ENCODE results near the gene SEC24B.

SEC24B gene

GRCh38 chr4:109434007-109434971 lies 674 bp downstream of the SEC24B start:
- DNase-seq, result peak; percentile 45

GRCh38 chr4:109435635-109436034 lies 2.0 kb downstream of the SEC24B start:
- no peak for DNase-seq

- no peak for DNase-seq
These were observed 2.9 kb downstream of the SEC24B start for GRCh38 chr4:109436504-109436903.

- DNase-seq, result no peak
These were observed 7.3 kb downstream of the SEC24B start for GRCh38 chr4:109440948-109441347.

GRCh38 chr4:109441862-109442458 lies 8.3 kb downstream of the SEC24B start:
- DNase-seq, result no peak

GRCh38 chr4:109444182-109444844 lies 10.7 kb downstream of the SEC24B start:
- no peak for DNase-seq

GRCh38 chr4:109447278-109447677 lies 13.7 kb downstream of the SEC24B start:
- no peak for DNase-seq

- DNase-seq, result no peak
These were observed 18.1 kb downstream of the SEC24B start for GRCh38 chr4:109451544-109452273.

- DNase-seq, result peak; percentile 40
These were observed 19.5 kb downstream of the SEC24B start for GRCh38 chr4:109453110-109453509.

GRCh38 chr4:109462297-109462696 lies 28.7 kb downstream of the SEC24B start:
- DNase-seq, result no peak

- no peak for DNase-seq
These were observed 29.2 kb downstream of the SEC24B start for GRCh38 chr4:109462802-109463201.

- DNase-seq, result no peak
These were observed 31.5 kb downstream of the SEC24B start for GRCh38 chr4:109465069-109465468.

- DNase-seq, result no peak
These were observed 36.3 kb downstream of the SEC24B start for GRCh38 chr4:109469915-109470314.

- peak; percentile 8 for DNase-seq
These were observed 38.7 kb downstream of the SEC24B start for GRCh38 chr4:109472343-109472761.

GRCh38 chr4:109473824-109474223 lies 40.2 kb downstream of the SEC24B start:
- DNase-seq, result no peak

GRCh38 chr4:109486007-109486406 lies 52.4 kb downstream of the SEC24B start:
- DNase-seq, result no peak

GRCh38 chr4:109494563-109494962 lies 60.9 kb downstream of the SEC24B start:
- DNase-seq, result no peak

GRCh38 chr4:109495514-109495913 lies 61.9 kb downstream of the SEC24B start:
- no peak for DNase-seq

GRCh38 chr4:109496875-109497274 lies 63.3 kb downstream of the SEC24B start:
- no peak for DNase-seq

GRCh38 chr4:109497511-109497910 lies 63.9 kb downstream of the SEC24B start:
- no peak for DNase-seq

- DNase-seq, result no peak
These were observed 65.9 kb downstream of the SEC24B start for GRCh38 chr4:109499513-109499912.

- DNase-seq, result no peak
These were observed 73.3 kb downstream of the SEC24B start for GRCh38 chr4:109506890-109507289.

- DNase-seq, result no peak
These were observed 77.1 kb downstream of the SEC24B start for GRCh38 chr4:109510687-109511086.
